Heart left ventricle (tissue), 16 donors: Measurements from ENCODE around the gene PPP2R1A. TPM values are rescaled to one million over a fixed set of nuclear protein-coding genes. Genes with fewer than 3 reads are reported as not detected.
A peak's percentile ranks its signal among the peaks of the same experiment; 100 is the strongest.

Source experiments
- ATAC-seq, 4 donors: fragments of 200-7000 bp; cut with Tn5 transposase; one replicate each; pipeline ENCODE4 v1.9.1; 2020 to 2022; ENCODE audit warnings: moderate library complexity in 4 of 4, mild to moderate bottlenecking in 3 of 4, moderate number of reproducible peaks in 1 of 4
- DNase-seq, 5 donors: peaks; one replicate each; pipeline ENCODE4 v3.0.0-alpha.2; 2020
- H3K27ac ChIP-seq, 12 donors: fragments of 200-600 bp; sonication (generic) in 4 of 12; one replicate each; pipeline versions ENCODE4 v1.5.0 to v1.8.0; 2016 to 2022; ENCODE audit warnings: mild to moderate bottlenecking in 2 of 12
- H3K27me3 ChIP-seq, 9 donors: fragments of 200-600 bp; sonication (generic) in 2 of 9; one replicate each; pipeline versions ENCODE4 v1.5.1 to v1.8.0; 2016 to 2022; ENCODE audit warnings: mild to moderate bottlenecking in 3 of 9
- H3K36me3 ChIP-seq, 9 donors: fragments of 200-600 bp; sonication (generic) in 2 of 9; one replicate each; pipeline versions ENCODE4 v1.5.0 to v1.8.0; 2018 to 2022; ENCODE audit warnings: mild to moderate bottlenecking in 2 of 9
- H3K4me1 ChIP-seq, 12 donors: fragments of 200-600 bp; sonication (generic) in 4 of 12; one replicate each; pipeline versions ENCODE4 v1.5.0 to v1.8.0; 2016 to 2022; ENCODE audit warnings: mild to moderate bottlenecking in 3 of 12
- H3K4me3 ChIP-seq, 12 donors: fragments of 200-600 bp; sonication (generic) in 4 of 12; one replicate each; pipeline versions ENCODE4 v1.5.0 to v1.8.0; 2017 to 2022; ENCODE audit warnings: mild to moderate bottlenecking in 9 of 12, moderate library complexity in 4 of 12
- H3K9me3 ChIP-seq, 12 donors: fragments of 200-600 bp; sonication (generic) in 4 of 12; one replicate each; pipeline versions ENCODE4 v1.5.0 to v1.8.0; 2016 to 2022; ENCODE audit warnings: mild to moderate bottlenecking in 1 of 12
- POLR2A ChIP-seq, 2 donors: fragments of 450-650 bp; IDR thresholded peaks; one replicate each; pipeline ENCODE4 v1.6.1; 2017; ENCODE audit warnings: antibody characterized with exemption in 2 of 2, mild to moderate bottlenecking in 2 of 2, moderate library complexity in 2 of 2
- WGBS, 4 donors: extraction: QIAGEN DNeasy Blood & Tissue Kit in 2 of 4; methylation state at CpG; one replicate each; pipeline versions ENCODE4 v1.1.5 to v1.1.7; 2013 to 2018; 5-methylcytosine and 5-hydroxymethylcytosine counted together
- intact Hi-C, 10 donors: fragments of 100-400 bp; cut with DNase I; formaldehyde crosslinking; loops; one replicate each; pipeline versions ENCODE4 v1.11.1 to v1.14.2; 2022
- polyA plus RNA-seq, 2 donors: library from polyadenylated mRNA; stranded (reverse); fragments of 200-250 nt; gene quantifications; one replicate each; pipeline ENCODE4 v1.2.3, GENCODE V29; 2013
- total RNA-seq, 9 donors: library from RNA; depleted of rRNA in 2 of 9; stranded (reverse); fragments of >200 nt in 2 of 9; fragmentation: NEBNext Ultra II Directional in 3 of 9; extraction: Animal tissue kit (Norgen Biotek cat#: 25700) in 3 of 9; gene quantifications; one replicate each; pipeline versions ENCODE4 v1.1.0 to v1.2.4, GENCODE V29; 2016 to 2023
- TF ChIP-seq, protein P1 (sequence below), 12 donors: fragments of 200-600 bp; sonication (generic) in 4 of 12; IDR thresholded peaks; one replicate each; pipeline versions ENCODE4 v1.5.0 to v1.8.0; 2018 to 2022; ENCODE audit warnings: antibody characterized with exemption in 12 of 12, mild to moderate bottlenecking in 5 of 12
- donor health status: ischemic (EF 13 %, LVEDD 7.1; RV severe dilation, severe dysfunction).
- donor health status: healthy with polysubstance abuse.
- donor health status: DM: no; HTN: yes; CAD: no.
- donor health status: DM: no; HTN: no; CAD: no.
- donor health status: ischemic (EF 25% LVEDD 6.9; RV normal size, moderate dysfunction).
- donor health status: ischemic (EF 25% LVEDD 5.7; RV mildly dilated, moderate dysfunction).
- donor health status: healthy.
- donor health status: DM: yes; HTN: yes; CAD: no.
- donor health status: ischemic (EF 35%, LVEDD 5.7; RV mildly dilated, moderate dysfunction).
- donor health status: nonischemic (EF 11% LVEDD 7.7; RV severe dilation, severe dysfunction).
- donor health status: DM: yes; HTN: yes; CAD: no.
- donor health status: PGD.
- donor health status: ischemic (EF 29% LVEDD 5.4; RV normal size, mild dysfunction).
- donor health status: nonischemic (EF 23%, LVEDD 6.1; RV moderate dilation, normal function).

Gene PPP2R1A
- total and polyA plus RNA-seq, 11 donors = 258 to 447 (median 364) TPM

DNA sequence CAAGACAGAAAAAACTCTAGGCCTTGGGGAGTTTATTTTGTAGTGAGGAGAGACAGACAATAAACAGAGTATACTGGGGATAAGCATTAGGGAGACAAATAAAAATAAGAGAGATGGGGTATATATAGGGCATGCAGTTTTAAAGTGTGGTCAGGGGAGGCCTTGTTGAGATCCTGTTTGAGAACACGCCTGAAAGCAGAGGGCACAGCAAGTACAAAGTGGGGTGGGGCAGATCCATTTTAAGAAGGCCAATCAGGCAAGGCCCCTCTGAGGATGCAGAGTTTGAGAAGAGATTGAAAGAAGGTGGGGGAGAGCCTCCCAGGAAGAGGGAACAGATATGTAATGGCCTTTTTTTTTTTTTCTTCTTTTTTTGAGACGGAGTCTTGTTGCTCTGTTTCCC is 2.1 kb downstream of the PPP2R1A start:
- H3K4me1 ChIP-seq = peaks cover 15 to 74% (median 55%) of the 10 kb centered on the region in 12 donors
- peaks cover 0 to 41% (median 30%) of the 10 kb centered on the region in 9 donors for H3K36me3 ChIP-seq
- peak in 4 of 5 donors; percentile 51 to 56 (median 54) for DNase-seq
- no peaks in the 10 kb centered on the region for H3K9me3 ChIP-seq
- WGBS, 4 donors = 21 to 39% (median 30%) methylated on average over 2 of the region's 2 CpGs
- ATAC-seq = peak in 2 of 4 donors; percentile 2 to 12
- intact Hi-C loops = loop anchor here in 3 of 10 donors (2.0 to 10.0 kb wide), 3 partner anchors 53 to 57 kb away; partner anchors contain the start of gene ZNF616 (in 3 of the 3)
- no peaks in the 10 kb centered on the region for H3K27me3 ChIP-seq
- H3K27ac ChIP-seq = peak overlapping the region; percentile 95 to 100 (median 98)
- TF ChIP-seq POLR2A (IDR thresholded peaks at IDR 0.05) = peak; percentile 37 to 44
- TF ChIP-seq, protein P1, sequence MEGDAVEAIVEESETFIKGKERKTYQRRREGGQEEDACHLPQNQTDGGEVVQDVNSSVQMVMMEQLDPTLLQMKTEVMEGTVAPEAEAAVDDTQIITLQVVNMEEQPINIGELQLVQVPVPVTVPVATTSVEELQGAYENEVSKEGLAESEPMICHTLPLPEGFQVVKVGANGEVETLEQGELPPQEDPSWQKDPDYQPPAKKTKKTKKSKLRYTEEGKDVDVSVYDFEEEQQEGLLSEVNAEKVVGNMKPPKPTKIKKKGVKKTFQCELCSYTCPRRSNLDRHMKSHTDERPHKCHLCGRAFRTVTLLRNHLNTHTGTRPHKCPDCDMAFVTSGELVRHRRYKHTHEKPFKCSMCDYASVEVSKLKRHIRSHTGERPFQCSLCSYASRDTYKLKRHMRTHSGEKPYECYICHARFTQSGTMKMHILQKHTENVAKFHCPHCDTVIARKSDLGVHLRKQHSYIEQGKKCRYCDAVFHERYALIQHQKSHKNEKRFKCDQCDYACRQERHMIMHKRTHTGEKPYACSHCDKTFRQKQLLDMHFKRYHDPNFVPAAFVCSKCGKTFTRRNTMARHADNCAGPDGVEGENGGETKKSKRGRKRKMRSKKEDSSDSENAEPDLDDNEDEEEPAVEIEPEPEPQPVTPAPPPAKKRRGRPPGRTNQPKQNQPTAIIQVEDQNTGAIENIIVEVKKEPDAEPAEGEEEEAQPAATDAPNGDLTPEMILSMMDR (IDR thresholded peaks at IDR 0.05) = no peak
- peak overlapping the region in 9 of 12 donors; percentile 79 to 96 (median 94) for H3K4me3 ChIP-seq

DNA sequence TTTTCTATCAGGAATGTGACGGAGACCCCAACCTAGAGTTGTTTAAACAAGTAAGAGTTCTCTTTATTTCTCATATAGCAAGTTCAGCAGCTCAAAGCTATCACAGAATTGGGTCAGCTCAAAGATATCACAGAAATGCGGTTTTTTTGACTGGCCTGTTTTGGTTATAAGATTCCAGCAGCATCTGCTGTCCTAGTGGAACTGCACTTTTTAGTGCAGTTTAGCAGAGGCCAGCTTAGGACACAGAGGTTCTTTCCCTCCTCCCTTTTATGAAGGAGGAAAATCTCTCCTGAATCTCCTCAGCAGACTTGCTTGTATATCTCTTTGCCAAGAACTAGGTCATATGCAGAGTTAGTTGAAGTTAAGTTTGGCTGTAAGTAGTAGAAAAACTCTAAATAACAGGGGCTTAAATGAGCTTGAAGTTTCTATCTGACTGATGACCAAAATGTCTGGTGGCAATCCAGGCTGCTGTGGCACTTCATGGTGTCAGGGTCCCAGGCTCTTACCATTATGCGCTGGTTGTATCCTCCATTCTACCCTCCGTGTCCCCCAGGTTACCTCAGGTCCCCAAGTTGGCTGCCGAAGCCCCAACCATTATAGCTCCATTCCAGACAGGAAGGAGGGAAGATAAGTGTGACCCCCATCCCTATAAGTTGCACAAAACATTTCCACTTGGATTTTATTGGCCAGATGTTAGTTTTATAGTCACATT is 6.6 kb downstream of the PPP2R1A start:
- peak overlapping the region in 7 of 12 donors; percentile 14 to 98 (median 23) for H3K27ac ChIP-seq
- intact Hi-C loops = loop anchor here in 1 of 10 donors (10.0 kb wide), 1 partner anchor 62 kb away; the partner anchor contains the start of gene ZNF616

DNA sequence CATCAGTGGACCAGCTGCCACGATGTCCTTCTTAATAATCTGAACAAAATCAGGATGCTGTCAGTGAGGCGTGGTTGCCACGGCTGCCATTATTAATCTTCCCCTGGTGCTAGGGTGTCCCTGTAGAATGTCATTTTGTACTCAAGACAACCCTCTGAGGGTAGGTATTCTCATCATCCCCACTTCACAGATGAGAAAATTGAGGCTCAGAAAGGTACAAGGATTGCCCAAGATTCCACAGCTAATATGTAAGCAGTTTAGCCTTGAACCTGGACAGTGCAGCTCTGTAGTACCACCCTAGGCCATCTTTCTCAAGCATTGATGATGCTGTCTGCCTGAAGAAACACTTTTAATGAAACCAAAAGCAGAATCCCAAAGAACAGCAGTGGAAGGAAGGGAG is 8.1 kb downstream of the PPP2R1A start:
- intact Hi-C loops = loop anchor here in 1 of 10 donors (10.0 kb wide), 1 partner anchor 63 kb away; the partner anchor contains the start of gene ZNF616
- TF ChIP-seq POLR2A (IDR thresholded peaks at IDR 0.05) = no peak
- TF ChIP-seq, protein P1 (IDR thresholded peaks at IDR 0.05) = no peak
- 83 to 89% (median 87%) methylated on average over 3 of the region's 3 CpGs for WGBS, 4 donors
- no peak for DNase-seq
- Histone ChIP-seq H3K4me3 (no peak overlapping the region), H3K27ac (peak overlapping the region in 6 of 12 donors; percentile 6 to 98 (median 84)), H3K9me3 (no peaks in the 10 kb centered on the region), H3K36me3 (peaks cover 0 to 80% (median 57%) of the 10 kb centered on the region in 9 donors), H3K4me1 (peaks cover 23 to 100% (median 71%) of the 10 kb centered on the region in 12 donors), H3K27me3 (no peaks in the 10 kb centered on the region)
- ATAC-seq = no peak

More for the DNA sequence above, 6.6 kb downstream of the PPP2R1A start:
- Histone ChIP-seq H3K4me1 (peaks cover 22 to 100% (median 78%) of the 10 kb centered on the region in 12 donors), H3K9me3 (no peaks in the 10 kb centered on the region), H3K36me3 (peaks cover 0 to 75% (median 45%) of the 10 kb centered on the region in 9 donors), H3K4me3 (no peak overlapping the region), H3K27me3 (no peaks in the 10 kb centered on the region)
- no peak for TF ChIP-seq POLR2A (IDR thresholded peaks at IDR 0.05)
- TF ChIP-seq, protein P1 (IDR thresholded peaks at IDR 0.05) = no peak
- 87 to 94% (median 89%) methylated on average over 5 of the region's 5 CpGs for WGBS, 4 donors
- DNase-seq (no peak), ATAC-seq (no peak)

DNA sequence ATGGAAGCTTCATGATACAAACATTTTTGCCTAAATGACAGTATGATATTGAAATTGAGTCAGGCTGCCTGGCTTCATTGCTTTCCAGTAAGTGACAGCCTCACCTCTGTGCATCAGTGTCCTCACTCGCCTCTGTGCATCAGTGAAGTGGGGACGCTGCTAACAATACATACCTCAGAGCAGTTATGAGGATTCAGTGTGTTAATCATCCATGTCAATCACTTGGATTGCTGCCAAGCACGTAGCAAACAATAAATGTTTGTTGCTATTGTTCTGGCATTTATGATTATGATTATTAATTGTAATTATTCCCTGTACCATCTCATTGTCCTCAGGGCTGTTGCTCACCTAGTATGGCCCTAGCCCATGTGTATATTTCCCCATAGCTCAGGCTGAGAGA is 8.8 kb downstream of the PPP2R1A start:
- peaks cover 18 to 95% (median 68%) of the 10 kb centered on the region in 12 donors for H3K4me1 ChIP-seq
- no peaks in the 10 kb centered on the region for H3K27me3 ChIP-seq
- DNase-seq = no peak
- H3K36me3 ChIP-seq = peaks cover 0 to 80% (median 59%) of the 10 kb centered on the region in 9 donors
- H3K9me3 ChIP-seq = no peaks in the 10 kb centered on the region
- no peak for TF ChIP-seq POLR2A (IDR thresholded peaks at IDR 0.05)
- TF ChIP-seq, protein P1 (IDR thresholded peaks at IDR 0.05) = no peak
- no peak for ATAC-seq
- H3K4me3 ChIP-seq = no peak overlapping the region
- H3K27ac ChIP-seq = peak overlapping the region in 10 of 12 donors; percentile 69 to 95 (median 82)
- 21 to 36% (median 29%) methylated on average over 3 of the region's 3 CpGs for WGBS, 4 donors
- intact Hi-C loops = loop anchor here in 1 of 10 donors (10.0 kb wide), 1 partner anchor 64 kb away; the partner anchor contains the start of gene ZNF616
